Hematopoietic multipotent progenitor cell treated with erythropoietin and hydrocortisone succinate and interleukin-3 and kit ligand, for 15 days (in vitro differentiated cells): ENCODE data around the gene TNFAIP8.

Source experiments
- DNase-seq: peaks from one replicate; pipeline ENCODE4 v3.0.0-alpha.2; 2015; ENCODE audit warnings: low spot score

The TNFAIP8 gene

DNA sequence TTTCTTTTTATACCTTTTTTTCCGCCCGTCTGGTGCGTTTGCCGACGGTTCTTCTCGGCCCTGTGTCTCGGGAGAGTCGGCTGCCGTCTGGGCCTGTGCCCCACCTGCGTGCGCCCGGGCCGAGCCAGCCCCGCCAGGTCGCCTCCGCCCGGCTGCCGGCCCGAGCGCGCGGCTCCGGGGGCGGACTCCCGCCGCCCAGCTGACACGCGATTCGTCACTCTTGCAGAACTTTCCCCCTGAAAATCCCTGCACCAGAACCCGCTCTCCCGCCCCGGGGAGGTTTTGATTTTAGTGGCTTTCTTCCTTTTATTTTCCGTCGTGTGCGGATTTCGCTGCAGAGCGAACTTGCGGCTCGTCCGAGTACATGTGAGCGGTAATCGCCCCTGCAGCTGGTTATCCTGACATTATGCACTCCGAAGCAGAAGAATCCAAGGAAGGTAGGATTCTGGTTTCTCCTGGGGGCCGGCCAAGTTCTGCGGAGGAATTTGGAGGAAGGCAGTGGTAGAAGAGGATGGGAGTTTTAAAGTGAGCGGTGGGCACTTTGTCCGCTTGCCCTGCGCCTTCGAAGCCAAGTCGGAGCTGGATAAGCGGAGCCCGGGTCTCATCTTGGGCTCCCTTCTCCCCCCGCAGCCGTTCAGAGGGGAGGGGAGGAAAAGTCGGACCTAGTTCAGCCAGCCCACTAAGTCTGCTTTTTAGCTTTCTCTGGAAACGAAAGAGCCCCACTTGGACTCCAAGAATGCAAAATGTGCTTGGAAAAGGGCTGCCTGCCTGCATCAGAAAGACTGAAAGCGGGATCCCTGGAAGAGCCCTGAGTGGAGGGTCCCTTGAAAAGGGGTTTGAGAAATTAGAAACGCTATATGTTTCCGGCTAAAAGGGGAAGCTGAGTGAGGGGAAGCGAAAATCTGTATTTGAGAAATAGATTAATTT is at the start of gene TNFAIP8:
Gene TNFAIP8, plus strand, starts transcription at position 335 of the 927 bp plus-strand sequence. Its CDS starts 72 bp downstream, at position 407.
- DNase-seq = peak; percentile 31

GRCh38 chr5:119307170-119307569 is 48.6 kb upstream of the TNFAIP8 start:
- DNase-seq = no peak

GRCh38 chr5:119309326-119309725 is 46.5 kb upstream of the TNFAIP8 start:
- DNase-seq = no peak

DNA sequence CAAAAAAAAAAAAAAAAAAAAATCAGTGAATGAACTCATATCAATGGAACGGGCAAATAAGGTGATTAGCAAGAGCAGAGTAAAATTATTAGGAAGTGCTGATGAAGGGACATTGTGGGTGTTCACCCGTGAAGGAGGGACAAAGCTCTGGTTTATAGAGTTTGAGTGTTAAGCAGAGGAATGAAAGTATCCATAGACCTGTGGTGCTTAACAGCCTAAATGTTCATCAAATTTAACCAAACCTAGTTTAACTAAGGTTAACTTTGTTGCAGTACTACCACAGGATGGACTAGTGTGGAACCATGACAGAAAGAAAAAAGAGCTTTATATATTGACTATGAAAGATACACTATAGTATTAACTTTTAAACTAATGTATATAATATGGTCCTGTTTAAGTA is 44.1 kb upstream of the TNFAIP8 start:
- no peak for DNase-seq

DNA sequence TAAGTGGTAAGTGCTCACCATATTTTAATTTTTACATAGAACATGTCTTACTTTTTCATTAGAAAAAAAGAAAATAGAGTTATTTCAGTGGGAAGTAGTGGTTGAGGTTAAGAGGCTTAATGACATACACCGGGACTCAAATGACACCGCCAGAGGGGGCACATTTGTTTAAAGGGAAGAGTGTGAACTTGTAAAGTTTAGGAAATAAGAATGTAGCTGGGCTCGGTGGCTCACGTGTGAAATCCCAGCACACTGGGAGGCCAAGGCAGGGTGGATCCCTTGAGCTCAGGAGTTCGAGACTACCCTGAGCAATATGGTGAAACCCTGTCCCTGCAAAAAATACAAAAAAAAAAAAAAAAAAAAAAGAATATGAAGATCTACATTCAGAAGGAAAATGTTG is 43.4 kb upstream of the TNFAIP8 start:
- no peak for DNase-seq

DNA sequence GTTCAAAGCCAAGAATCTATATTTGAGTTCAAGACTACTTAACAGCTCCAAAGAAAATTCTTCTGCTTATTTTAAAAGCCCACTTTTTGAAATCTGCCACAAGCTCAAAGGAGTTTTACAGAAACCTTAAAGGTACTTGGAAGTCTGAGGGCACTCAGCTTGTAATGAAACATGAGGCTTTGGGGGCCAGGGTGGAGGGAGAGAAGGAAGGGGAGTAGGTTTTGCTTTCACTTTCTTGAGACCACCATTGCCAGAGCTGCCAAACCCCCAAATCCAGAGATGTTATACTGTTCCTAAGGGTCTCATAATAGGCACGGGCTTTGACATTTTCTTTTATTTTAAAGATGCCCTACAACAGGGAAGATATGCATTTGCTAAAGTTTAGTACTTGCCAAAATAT is 42.6 kb upstream of the TNFAIP8 start:
- no peak for DNase-seq

DNA sequence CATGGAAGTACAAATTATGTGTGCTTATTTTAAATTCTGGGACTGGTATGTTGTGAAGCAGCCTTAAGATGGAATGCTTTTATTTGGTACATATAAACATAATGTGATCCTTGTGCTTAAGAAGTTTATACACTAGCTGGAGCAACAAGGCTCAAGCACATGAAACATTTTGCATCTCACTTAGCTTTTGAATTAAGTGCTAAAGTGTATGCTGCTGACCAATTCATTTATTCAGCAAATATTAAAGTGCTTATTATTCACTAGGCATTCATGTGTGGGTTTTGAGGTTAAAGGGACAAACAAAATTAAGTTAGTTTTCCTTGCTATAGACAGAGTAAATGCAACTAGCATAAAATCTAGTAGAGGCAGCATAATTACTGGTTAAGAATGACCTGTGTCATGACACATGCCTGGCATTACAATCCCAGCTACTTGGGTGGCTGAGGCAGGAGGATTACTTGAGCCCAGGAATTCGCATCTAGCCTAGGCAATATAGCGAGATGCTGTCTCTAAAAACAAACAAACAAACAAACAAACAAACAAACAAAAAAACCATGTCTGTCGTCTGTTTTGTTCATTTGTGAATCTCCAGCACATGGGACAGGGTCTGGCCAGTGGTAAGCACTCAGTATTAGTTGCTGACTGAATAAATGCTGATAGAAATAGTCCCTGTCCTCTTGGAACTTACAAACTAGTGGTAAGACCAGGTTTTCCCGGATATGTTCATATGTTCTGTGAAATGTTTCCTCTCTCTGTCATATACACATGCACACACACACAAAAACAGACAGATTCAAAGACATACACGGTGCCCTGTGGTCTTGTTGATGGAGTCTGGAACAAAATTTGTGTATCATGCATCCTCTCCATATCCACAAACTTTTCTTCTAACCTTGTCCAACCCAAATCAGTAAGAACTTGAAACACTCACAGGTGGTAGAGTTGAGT is 41.9 kb upstream of the TNFAIP8 start:
- no peak for DNase-seq

DNA sequence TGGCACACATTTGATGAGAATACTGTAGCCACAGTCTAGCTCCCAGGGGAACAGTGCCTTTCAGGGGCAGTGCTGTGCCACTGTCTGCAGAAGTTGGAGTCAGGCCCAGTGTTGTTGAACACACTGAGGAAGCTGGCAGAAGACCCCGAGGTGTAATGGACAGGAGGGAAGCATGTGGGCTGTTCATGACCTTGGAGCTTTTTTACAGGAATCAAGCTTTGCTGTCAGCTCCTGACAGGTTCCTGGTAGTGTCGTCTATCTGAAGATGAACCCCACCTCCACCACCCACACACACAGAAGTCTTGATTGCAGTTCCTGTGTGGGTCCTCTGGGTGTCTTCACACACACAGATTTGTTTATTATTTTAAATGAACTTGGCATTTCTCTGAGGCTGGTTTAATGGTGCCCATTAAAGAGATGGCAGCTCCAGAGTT is 40.3 kb upstream of the TNFAIP8 start:
- peak; percentile 68 for DNase-seq

GRCh38 chr5:119316086-119316485 is 39.7 kb upstream of the TNFAIP8 start:
- DNase-seq = no peak

DNA sequence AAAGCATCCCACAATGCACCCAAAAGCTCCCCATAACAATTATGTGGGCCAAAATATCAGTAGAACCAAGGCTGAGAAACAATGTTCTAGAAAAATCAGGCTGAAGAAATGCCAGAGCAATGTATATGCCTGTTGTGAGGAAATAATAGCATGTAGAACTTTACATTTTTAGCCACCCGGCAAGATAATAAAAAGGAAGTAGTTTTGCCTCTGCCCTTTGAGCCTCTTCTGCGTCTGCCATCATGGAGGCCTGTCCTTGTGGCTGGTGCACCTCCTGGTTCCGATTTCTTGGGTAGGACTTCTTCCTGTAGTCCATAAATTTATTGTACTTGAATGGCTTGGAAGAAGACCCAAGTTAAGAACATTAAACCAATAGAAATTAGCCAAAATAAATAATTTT is 38.9 kb upstream of the TNFAIP8 start:
- no peak for DNase-seq

DNA sequence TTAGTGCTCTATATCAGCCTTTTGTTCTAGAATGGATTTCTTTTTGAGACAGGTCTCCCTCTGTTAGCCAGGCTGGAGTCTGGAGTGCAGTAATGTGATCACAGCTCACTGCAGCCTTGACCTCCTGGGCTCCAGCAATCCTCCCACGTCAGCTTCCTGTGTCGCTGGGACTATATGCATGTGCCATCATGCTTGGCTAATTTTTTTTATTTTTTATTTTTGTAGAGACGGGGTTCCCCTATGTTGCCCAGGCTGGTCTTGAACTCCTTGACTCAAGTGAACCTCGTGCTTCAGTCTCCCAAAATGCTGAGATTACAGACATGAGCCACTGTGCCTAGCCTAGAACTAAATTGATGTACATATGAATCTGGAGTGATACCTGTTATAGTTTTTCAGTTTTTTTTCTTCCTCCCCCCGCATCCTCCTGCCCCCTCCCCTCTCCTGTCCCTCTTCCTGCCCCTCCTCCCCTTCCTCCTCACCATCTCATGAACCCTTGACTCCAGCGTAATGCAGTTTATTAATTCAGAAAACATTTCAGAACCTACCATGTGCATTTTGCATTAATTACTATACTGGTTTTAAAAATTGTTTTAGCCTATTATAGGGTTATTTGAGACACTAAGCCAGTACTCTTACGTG is 37.4 kb upstream of the TNFAIP8 start:
- no peak for DNase-seq

DNA sequence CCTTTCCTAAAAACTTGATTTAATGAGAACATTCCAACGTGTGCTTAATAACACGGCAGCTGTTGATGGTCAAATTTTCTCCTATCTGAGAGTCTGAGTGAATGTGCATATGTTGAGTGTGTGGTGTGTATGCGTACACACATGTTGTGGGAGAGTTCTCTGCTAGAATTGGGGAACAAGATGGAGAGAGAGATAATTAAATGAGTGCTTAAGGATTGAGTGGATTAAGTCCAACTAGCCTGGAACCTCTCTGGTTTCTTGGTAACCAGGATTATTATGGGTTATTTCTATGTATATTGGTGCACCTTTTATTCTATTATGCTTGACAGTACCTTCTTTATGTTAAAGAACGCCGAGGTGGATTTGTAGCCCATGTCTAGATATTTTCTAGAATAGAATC is 36.4 kb upstream of the TNFAIP8 start:
- no peak for DNase-seq

GRCh38 chr5:119319890-119320289 is 35.9 kb upstream of the TNFAIP8 start:
- DNase-seq = no peak

GRCh38 chr5:119321569-119322311 is 34.1 kb upstream of the TNFAIP8 start:
- no peak for DNase-seq

DNA sequence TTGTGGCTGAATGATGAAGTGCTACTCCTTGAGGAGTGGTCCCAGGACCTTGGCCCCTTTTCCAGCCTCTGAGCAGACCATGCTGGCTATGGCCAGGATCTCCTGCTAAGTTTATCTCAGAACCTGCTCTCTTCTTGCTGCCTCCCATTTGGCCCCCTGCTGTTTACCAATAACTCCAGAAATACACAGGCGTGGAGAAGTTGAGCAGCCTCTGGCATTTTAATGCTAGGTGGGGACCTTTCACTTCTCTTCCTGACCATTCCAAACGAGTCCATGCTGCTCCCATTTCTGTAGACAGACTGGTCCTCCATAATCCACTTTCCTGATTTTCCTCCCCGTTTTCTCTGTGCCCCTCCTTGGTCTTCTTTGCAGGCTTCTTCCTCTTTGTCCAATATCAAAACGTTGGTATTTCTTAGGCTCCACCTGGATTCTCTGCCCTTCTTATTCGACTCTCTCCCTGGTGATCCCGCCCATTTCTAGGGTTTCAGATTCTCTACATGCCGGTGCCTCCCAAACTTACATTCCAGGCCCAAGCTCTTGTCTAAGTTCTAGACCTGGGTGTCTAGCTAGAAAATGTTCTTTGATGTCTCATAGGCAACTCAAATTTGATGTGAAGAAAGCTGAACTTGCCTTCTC is 33.4 kb upstream of the TNFAIP8 start:
- DNase-seq = no peak

DNA sequence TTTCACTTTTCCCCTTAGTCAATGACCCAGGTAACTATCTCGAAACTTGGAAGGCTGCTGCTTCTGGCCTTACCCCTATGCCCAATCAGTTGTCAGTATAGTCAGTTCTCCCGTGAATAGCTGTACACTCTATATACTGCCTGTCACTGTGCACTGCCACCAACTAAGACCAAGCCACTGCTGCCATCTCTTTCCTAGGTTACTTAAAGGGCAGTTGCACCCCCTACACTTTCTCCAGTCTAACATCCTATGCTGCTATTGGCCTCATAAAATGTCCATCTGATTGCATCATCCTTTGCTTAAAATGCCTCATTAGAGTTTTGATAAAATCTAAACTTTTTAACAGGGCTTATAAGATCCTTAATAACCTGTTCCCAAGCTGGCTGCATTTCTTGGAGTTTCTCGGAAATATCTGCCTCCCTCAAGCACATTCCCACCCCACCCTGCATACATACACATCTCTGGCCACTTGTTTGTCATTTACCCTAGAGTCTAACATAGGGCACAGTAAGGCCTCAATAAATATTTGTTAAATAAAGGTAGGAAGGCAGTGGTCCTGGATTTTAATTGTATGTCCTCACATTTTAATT is 32.8 kb upstream of the TNFAIP8 start:
- DNase-seq = peak; percentile 35

DNA sequence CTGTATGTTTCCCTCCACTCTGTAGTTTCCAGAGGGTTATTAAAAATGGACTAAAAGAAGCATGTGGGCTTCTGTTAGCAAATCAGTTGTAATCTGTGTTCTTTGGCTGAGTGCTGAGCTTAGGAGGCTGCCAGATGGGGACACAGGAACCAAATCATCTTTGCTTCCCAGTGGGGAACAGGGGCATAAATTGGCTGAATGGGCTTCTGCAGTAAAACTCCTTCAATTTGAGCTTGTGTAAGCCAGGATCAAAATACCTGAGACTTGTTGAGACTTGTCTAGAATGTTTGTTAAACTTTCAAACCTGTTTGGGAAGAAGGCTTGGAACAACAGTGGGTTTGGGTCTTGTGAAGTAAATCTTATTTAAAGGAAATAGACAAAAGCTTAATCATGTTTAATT is 32.2 kb upstream of the TNFAIP8 start:
- no peak for DNase-seq

- DNase-seq = no peak
These were observed 31.0 kb upstream of the TNFAIP8 start for GRCh38 chr5:119324842-119325241.

- peak; percentile 62 for DNase-seq
These were observed 28.8 kb upstream of the TNFAIP8 start for GRCh38 chr5:119327018-119327417.

DNA sequence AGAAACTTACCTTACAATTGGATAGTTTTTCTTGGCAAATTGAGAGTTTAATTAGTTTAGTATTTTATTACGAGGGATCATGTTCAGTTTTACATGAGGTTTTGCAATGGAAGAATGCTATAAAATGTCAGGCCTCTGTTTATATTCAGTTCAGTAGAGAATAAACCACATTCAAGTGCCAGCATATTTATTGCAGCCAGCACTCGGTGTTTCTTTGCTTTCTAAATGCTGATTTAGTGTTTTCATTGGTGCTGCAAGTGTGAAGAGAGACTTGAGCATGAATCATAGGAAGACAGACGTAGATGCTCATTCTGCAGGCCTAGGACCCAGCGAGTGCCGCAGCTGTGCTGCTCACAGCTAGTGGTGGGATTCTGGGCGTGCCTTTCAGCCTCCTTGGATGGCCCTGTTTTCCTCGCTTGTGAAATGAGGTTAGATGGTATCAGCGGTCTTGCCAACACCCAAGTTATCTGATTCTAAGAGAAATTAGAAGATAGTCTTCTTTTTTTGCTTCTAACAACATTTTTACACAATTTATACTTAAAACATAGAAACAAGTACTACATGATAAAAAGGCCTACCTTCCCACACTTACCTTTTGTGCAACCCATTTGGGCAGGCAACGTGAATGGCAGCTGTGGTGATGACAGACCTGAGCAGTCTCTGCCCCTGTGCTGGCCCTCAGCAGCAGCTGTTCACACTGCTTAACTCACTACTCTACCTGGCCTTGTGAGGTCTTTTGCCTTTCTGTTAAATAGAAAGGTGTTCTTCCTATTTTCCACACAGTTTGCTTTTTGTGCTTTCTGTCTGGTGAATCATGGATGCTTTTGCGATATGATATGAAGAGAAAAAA is 26.8 kb upstream of the TNFAIP8 start:
- peak; percentile 27 for DNase-seq
